Measurements from ENCODE around the gene ENSA.
A peak's percentile ranks its signal among the peaks of the same experiment; 100 is the strongest.
"Not testable (repeated sequence)": the region's sequence is repeated elsewhere in the genome, so short reads cannot be mapped to it uniquely, and the experiment has no call there.

Gene ENSA

GRCh38 chr1:150576367-150576711 lies 53.1 kb downstream of the ENSA start:
- TF ChIP-seq POLR2A (IDR thresholded peaks at IDR 0.05; ENCODE audit: extremely low read depth, insufficient read length) = no peak
- TF ChIP-seq, protein P1, sequence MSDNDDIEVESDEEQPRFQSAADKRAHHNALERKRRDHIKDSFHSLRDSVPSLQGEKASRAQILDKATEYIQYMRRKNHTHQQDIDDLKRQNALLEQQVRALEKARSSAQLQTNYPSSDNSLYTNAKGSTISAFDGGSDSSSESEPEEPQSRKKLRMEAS (IDR thresholded peaks at IDR 0.05; ENCODE audit: low read depth, low read length) = no peak
- no peak for TF ChIP-seq CTCF (IDR thresholded peaks at IDR 0.05; ENCODE audit: low read depth, low read length)
- no peak for TF ChIP-seq MYC (IDR thresholded peaks at IDR 0.05; ENCODE audit: low read depth, low read length)
- no peak for DNase-seq (ENCODE audit: low read depth)
- peak overlapping the region; percentile 88 for H3K4me3 ChIP-seq (ENCODE audit: low read depth, low read length)

DNA sequence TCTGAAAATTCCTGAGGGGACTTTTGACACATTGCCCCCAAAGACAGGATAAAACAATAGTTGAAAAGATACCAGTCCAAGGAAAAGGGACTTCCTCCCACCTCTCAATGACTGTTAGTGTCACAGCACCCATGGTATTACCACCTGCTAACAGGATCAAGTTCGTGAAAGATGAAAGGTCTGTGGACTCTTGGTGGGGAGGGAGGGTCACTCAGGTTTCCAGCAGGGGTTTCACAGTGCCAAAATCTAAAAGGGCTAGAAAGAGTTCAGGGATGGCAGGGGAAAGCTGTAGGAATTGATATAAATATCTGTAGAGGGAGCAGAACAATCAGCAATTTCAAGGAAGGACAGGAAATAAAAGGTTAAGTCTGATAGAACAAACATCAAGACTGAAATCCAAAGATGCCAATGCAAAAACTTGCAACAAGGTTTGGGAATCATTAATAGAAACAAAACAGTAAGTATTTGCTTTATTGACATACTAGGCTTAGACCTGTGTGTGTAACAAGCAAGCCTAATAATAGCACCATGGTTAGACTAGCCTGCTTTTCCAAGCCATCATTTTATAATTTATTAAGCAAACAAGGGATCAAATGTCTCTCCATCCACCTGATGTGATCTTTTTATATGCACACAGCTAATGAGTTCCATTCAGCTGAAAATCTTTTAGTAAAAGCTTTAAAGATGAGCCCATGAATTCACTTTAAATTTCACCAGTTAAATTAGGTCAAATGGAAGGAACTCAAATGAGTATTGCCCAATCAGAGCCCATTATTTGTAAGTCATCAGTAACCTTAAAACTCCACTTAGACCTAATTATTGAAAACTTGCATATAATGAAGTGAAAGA lies 53.7 kb downstream of the ENSA start:
- peak overlapping the region; percentile 88 for H3K4me3 ChIP-seq (ENCODE audit: low read depth, low read length)
- no peak for DNase-seq (ENCODE audit: low read depth)
- TF ChIP-seq, protein P1 (IDR thresholded peaks at IDR 0.05; ENCODE audit: low read depth, low read length) = no peak
- TF ChIP-seq MYC (IDR thresholded peaks at IDR 0.05; ENCODE audit: low read depth, low read length) = no peak
- TF ChIP-seq POLR2A (IDR thresholded peaks at IDR 0.05; ENCODE audit: extremely low read depth, insufficient read length) = no peak
- TF ChIP-seq CTCF (IDR thresholded peaks at IDR 0.05; ENCODE audit: low read depth, low read length) = no peak

- DNase-seq (ENCODE audit: low read depth) = no peak
- TF ChIP-seq MYC (IDR thresholded peaks at IDR 0.05; ENCODE audit: low read depth, low read length) = no peak
- TF ChIP-seq, protein P1 (IDR thresholded peaks at IDR 0.05; ENCODE audit: low read depth, low read length) = no peak
- no peak for TF ChIP-seq POLR2A (IDR thresholded peaks at IDR 0.05; ENCODE audit: extremely low read depth, insufficient read length)
- TF ChIP-seq CTCF (IDR thresholded peaks at IDR 0.05; ENCODE audit: low read depth, low read length) = no peak
- peak overlapping the region; percentile 88 for H3K4me3 ChIP-seq (ENCODE audit: low read depth, low read length)
Measured at GRCh38 chr1:150575072-150575489, 54.3 kb downstream of the ENSA start.

DNA sequence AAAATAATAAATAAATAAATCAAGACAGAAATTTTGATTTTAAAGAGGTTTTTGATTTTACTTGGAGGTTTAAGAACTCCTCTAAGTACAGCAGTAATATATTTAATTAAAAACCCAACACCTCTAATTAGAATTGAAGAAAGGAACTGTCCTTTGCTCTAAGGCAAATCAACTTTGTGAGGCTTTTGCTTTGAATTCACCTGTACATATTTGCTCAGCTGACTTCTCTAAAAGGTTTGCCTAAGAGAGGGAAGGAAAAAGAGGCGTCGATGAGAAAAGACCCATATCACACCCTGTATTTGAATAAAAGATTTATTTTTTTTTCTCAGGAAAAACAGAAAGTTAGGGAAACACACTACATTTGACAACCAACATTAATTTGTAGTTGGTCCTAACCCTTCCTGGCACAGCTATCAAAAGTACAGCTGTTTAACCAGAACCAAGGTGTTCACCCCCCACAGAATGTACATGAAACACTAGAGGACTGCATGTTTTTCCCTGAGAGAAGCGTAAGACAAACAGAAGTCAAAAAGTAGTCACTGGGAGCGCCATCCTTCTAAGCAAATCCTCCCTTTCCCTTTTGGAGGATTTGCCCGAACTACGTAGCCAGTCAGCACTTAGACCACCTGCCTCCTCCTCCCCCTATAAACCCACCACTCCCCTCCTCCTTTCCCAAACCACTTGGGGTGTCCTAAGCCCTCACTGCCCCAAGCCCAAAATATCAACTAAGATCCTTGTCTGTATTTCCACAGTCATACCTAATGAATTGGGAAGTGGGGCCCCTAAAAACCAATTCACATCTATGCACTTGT lies 54.9 kb downstream of the ENSA start:
- DNase-seq (ENCODE audit: low read depth) = no peak
- no peak for TF ChIP-seq MYC (IDR thresholded peaks at IDR 0.05; ENCODE audit: low read depth, low read length)
- TF ChIP-seq, protein P1 (IDR thresholded peaks at IDR 0.05; ENCODE audit: low read depth, low read length) = no peak

DNA sequence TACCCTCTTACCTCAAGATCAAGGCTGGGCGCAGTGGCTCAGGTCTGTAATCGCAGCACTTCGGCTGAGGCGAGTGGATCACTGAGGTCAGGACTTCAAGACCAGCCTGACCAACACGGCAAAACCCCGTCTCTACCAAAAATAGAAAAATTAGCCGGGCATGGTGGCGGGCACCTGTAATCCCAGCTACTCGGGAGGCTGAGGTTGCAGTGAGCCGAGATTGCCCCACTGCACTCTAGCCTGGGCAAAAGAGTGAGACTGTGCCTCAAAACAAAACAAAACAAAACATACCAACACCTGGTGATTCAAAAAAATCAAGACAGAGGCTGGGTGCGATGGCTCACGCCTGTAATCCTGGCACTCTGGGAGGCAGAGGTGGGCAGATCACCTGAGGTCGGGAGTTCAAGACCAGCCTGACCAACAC lies 55.8 kb downstream of the ENSA start:
- DNase-seq (ENCODE audit: low read depth); H3K4me3 ChIP-seq (ENCODE audit: low read depth, low read length): not testable (repeated sequence)

More for the DNA sequence above, 54.9 kb downstream of the ENSA start:
- H3K4me3 ChIP-seq (ENCODE audit: low read depth, low read length) = peak overlapping the region; percentile 88

DNA sequence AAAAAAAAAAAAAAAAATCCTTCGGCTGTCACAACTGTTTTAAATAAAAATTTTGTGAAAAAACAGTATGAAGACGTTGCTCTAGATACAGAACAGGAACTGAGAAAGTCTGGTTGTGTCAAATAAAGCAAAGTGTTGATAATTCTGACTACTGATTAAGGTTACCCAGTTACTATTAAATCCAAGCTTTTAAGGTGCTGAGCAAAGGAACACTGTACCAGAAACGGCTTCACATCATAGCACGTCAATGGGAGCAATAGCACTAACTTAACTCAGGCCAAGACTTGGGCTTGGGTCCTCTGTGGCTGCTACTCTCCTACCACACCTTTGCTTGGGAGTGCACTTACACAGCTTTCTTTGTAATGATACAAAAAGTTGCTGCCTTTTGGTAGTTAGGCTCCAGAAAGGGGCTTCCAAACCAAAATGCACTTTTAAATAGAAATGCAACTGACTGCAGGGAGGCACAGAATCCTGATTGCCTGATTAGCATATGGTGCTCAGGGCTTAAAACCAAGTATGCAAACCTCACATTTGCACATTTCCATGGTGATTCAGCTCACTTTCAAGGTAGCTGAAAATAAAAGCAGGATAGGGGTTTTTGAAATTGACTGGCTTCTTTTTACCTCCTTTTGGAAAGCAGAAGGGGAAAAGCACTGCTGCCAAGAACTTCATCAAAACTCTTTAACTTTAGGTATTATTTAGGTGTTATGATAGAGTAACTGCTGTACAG lies 56.3 kb downstream of the ENSA start:
- no peak overlapping the region for H3K4me3 ChIP-seq (ENCODE audit: low read depth, low read length)
- TF ChIP-seq, protein P1 (IDR thresholded peaks at IDR 0.05; ENCODE audit: low read depth, low read length) = no peak
- TF ChIP-seq MYC (IDR thresholded peaks at IDR 0.05; ENCODE audit: low read depth, low read length) (no peak), POLR2A (IDR thresholded peaks at IDR 0.05; ENCODE audit: extremely low read depth, insufficient read length) (no peak), CTCF (IDR thresholded peaks at IDR 0.05; ENCODE audit: low read depth, low read length) (no peak)
- DNase-seq (ENCODE audit: low read depth) = no peak
